ENCODE data around the gene ENHO. TPM values are rescaled to one million over a fixed set of nuclear protein-coding genes. Genes with fewer than 3 reads are reported as not detected.

The ENHO gene
- polyA plus RNA-seq (2013, experiment 1 of 2): 2.7 TPM
- polyA plus RNA-seq (2013, experiment 2 of 2): 2.1 TPM

GRCh38 chr9:34522971-34523797 is at the start of gene ENHO:
Gene ENHO, minus strand, starts transcription at chr9:34522990. Its CDS starts 1,295 bp downstream, at chr9:34521695.
- H3K4me3 ChIP-seq (ENCODE audit: extremely low read depth, insufficient read depth, low read length, poor library complexity, severe bottlenecking): peak within 1 kb of the TSS; percentile 47
- no peak within 1 kb of the TSS for H3K27ac ChIP-seq (ENCODE audit: low read depth, low read length, severe bottlenecking)
- WGBS, 2 experiments (ENCODE audit: insufficient coverage in 2 of 2): 11 to 13% methylated on average over 34 to 37 of the region's 63 CpGs
- peaks cover 5% of the 10 kb centered on the region for H3K4me1 ChIP-seq (ENCODE audit: control insufficient read depth, insufficient read depth, low read length, poor library complexity, severe bottlenecking)
- no peaks in the 10 kb centered on the region for H3K36me3 ChIP-seq (ENCODE audit: control insufficient read depth, insufficient read depth, low read length)
- no peaks in the 10 kb centered on the region for H3K9me3 ChIP-seq (ENCODE audit: control insufficient read depth, low read length)

- Histone ChIP-seq H3K9me3 (ENCODE audit: control insufficient read depth, low read length) (no peaks in the 10 kb centered on the region), H3K4me3 (ENCODE audit: extremely low read depth, insufficient read depth, low read length, poor library complexity, severe bottlenecking) (no peak overlapping the region), H3K27ac (ENCODE audit: low read depth, low read length, severe bottlenecking) (no peak overlapping the region), H3K36me3 (ENCODE audit: control insufficient read depth, insufficient read depth, low read length) (peaks cover 3% of the 10 kb centered on the region), H3K4me1 (ENCODE audit: control insufficient read depth, insufficient read depth, low read length, poor library complexity, severe bottlenecking) (peaks cover 36% of the 10 kb centered on the region)
Observed at GRCh38 chr9:34572092-34572491, 49.3 kb upstream of the ENHO start.

GRCh38 chr9:34571481-34571810 is 48.7 kb upstream of the ENHO start:
- H3K4me1 ChIP-seq (ENCODE audit: control insufficient read depth, insufficient read depth, low read length, poor library complexity, severe bottlenecking): peaks cover 30% of the 10 kb centered on the region
- no peak overlapping the region for H3K4me3 ChIP-seq (ENCODE audit: extremely low read depth, insufficient read depth, low read length, poor library complexity, severe bottlenecking)
- H3K9me3 ChIP-seq (ENCODE audit: control insufficient read depth, low read length): no peaks in the 10 kb centered on the region
- no peak overlapping the region for H3K27ac ChIP-seq (ENCODE audit: low read depth, low read length, severe bottlenecking)
- WGBS, 2 experiments (ENCODE audit: insufficient coverage in 2 of 2): 92 to 93% methylated on average over 3 to 11 of the region's 12 CpGs
- H3K36me3 ChIP-seq (ENCODE audit: control insufficient read depth, insufficient read depth, low read length): peaks cover 3% of the 10 kb centered on the region

GRCh38 chr9:34570809-34571480 is 48.2 kb upstream of the ENHO start:
- no peaks in the 10 kb centered on the region for H3K9me3 ChIP-seq (ENCODE audit: control insufficient read depth, low read length)
- H3K4me1 ChIP-seq (ENCODE audit: control insufficient read depth, insufficient read depth, low read length, poor library complexity, severe bottlenecking): peaks cover 25% of the 10 kb centered on the region
- WGBS, 2 experiments (ENCODE audit: insufficient coverage in 2 of 2): 78 to 83% methylated on average over 4 to 6 of the region's 7 CpGs
- H3K4me3 ChIP-seq (ENCODE audit: extremely low read depth, insufficient read depth, low read length, poor library complexity, severe bottlenecking): no peak overlapping the region
- H3K27ac ChIP-seq (ENCODE audit: low read depth, low read length, severe bottlenecking): peak overlapping the region; percentile 23
- peaks cover 3% of the 10 kb centered on the region for H3K36me3 ChIP-seq (ENCODE audit: control insufficient read depth, insufficient read depth, low read length)

DNA sequence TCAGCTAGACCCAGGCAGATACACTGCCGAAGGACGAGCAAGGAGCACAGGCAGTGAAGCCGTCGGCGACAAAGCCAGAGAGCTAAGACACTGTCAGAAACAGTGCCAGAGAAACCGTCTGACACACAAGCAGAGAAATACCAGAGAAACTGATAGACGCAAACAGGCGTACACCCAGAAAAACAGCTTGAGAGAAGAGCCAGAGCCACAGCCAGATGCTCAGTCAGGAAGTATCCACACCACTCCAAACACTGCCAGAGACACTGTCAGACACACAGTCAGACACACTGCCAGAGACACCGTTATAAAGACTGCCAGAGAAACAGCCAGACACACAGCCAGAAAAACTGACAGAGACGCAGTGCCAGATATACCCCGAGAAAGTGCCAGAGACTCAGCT is 47.6 kb upstream of the ENHO start:
- no peaks in the 10 kb centered on the region for H3K9me3 ChIP-seq (ENCODE audit: control insufficient read depth, low read length)
- 85 to 90% methylated on average over 10 of the region's 11 CpGs for WGBS, 2 experiments (ENCODE audit: insufficient coverage in 2 of 2)
- peaks cover 23% of the 10 kb centered on the region for H3K4me1 ChIP-seq (ENCODE audit: control insufficient read depth, insufficient read depth, low read length, poor library complexity, severe bottlenecking)
- peak overlapping the region; percentile 23 for H3K27ac ChIP-seq (ENCODE audit: low read depth, low read length, severe bottlenecking)
- H3K4me3 ChIP-seq (ENCODE audit: extremely low read depth, insufficient read depth, low read length, poor library complexity, severe bottlenecking): no peak overlapping the region
- H3K36me3 ChIP-seq (ENCODE audit: control insufficient read depth, insufficient read depth, low read length): peaks cover 3% of the 10 kb centered on the region

DNA sequence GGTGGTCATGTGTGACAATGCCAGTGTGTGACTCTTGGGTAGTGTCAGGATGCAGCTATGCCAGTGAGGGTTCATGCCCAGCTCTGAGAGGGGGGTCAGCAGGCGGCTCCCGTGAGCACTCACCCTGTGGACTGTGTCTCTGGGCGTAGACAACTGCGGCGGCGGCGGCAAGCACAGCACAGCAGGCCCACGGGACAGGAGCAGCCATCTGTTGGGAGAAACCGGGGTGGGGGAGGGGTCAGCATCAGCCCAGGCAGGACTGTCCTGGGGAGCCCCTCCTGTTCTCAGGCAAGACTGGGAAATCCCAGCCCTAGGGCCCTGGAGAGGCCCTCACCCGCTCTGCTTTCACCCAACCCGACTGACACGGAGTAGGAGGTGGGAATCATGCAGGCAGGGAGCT is 46.0 kb upstream of the ENHO start:
- peaks cover 11% of the 10 kb centered on the region for H3K36me3 ChIP-seq (ENCODE audit: control insufficient read depth, insufficient read depth, low read length)
- no peak overlapping the region for H3K27ac ChIP-seq (ENCODE audit: low read depth, low read length, severe bottlenecking)
- no peaks in the 10 kb centered on the region for H3K9me3 ChIP-seq (ENCODE audit: control insufficient read depth, low read length)
- H3K4me1 ChIP-seq (ENCODE audit: control insufficient read depth, insufficient read depth, low read length, poor library complexity, severe bottlenecking): peaks cover 15% of the 10 kb centered on the region
- 71 to 77% methylated on average over 9 to 12 of the region's 12 CpGs for WGBS, 2 experiments (ENCODE audit: insufficient coverage in 2 of 2)
- H3K4me3 ChIP-seq (ENCODE audit: extremely low read depth, insufficient read depth, low read length, poor library complexity, severe bottlenecking): no peak overlapping the region

DNA sequence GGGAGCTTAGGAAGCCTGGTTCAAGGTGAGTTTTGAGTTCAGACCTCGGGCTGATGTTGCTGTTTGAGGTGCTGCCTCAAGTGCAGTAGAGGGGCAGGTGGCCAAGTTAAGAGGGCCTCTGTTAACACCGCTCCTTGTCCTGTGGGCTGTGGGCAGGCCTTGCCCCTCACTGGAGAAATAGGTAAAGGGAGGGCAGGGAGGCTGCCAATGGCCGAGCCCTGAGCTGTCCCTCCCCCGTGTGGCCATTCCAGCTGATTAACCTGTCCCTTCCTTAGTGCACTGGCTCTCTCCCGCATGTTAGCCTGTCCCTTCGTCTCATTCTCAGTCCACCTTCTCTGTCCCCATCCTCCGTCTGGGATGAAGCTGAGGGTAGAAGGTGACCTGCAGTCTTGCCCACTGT is 45.3 kb upstream of the ENHO start:
- Histone ChIP-seq H3K4me3 (ENCODE audit: extremely low read depth, insufficient read depth, low read length, poor library complexity, severe bottlenecking) (no peak overlapping the region), H3K36me3 (ENCODE audit: control insufficient read depth, insufficient read depth, low read length) (peaks cover 9% of the 10 kb centered on the region), H3K9me3 (ENCODE audit: control insufficient read depth, low read length) (no peaks in the 10 kb centered on the region), H3K4me1 (ENCODE audit: control insufficient read depth, insufficient read depth, low read length, poor library complexity, severe bottlenecking) (peaks cover 9% of the 10 kb centered on the region), H3K27ac (ENCODE audit: low read depth, low read length, severe bottlenecking) (no peak overlapping the region)
- WGBS, 2 experiments (ENCODE audit: insufficient coverage in 2 of 2): 88 to 91% methylated on average over 4 to 6 of the region's 7 CpGs

DNA sequence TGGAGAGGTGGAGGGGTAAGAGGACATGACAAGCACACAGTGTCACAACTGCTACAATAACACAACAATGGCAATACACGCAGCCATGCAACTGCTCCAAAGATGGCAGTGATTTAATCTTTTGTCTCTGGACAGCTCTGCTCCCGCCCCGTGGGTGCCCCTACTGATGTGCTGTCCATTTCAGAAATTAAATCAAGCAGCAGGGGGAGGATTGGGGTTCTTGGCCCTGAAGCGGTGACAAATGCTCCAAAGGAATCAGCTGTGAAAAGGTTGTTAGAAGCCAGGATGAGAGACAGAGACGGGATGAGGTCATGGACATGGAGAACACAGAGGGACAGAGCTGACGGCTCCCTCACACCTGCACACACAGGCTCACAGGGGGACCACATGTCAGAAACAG is 44.2 kb upstream of the ENHO start:
- Histone ChIP-seq H3K9me3 (ENCODE audit: control insufficient read depth, low read length) (no peaks in the 10 kb centered on the region), H3K27ac (ENCODE audit: low read depth, low read length, severe bottlenecking) (no peak overlapping the region), H3K4me1 (ENCODE audit: control insufficient read depth, insufficient read depth, low read length, poor library complexity, severe bottlenecking) (peaks cover 6% of the 10 kb centered on the region), H3K36me3 (ENCODE audit: control insufficient read depth, insufficient read depth, low read length) (peaks cover 14% of the 10 kb centered on the region), H3K4me3 (ENCODE audit: extremely low read depth, insufficient read depth, low read length, poor library complexity, severe bottlenecking) (no peak overlapping the region)
- WGBS, 2 experiments (ENCODE audit: insufficient coverage in 2 of 2): 93 to 97% methylated on average over 4 to 5 of the region's 6 CpGs

DNA sequence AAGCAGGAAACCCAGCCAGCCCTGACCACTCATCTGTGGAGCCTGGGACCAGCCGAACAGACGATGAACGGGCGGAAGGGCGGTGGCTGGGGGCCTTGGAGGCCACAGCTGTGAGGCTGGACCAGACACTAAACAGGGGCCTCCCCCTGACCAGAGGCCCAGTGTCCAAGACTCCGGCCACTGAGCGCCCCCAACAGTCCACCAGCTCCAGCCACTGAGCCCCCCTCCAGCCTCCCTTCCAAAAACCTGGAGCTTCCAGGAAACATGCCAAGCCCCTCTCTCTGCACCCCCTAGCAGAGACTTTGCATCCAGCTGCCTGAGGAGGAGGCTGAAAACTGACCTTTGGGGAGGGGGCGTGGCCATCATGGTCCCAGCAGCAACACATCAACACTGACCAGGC is 43.5 kb upstream of the ENHO start:
- Histone ChIP-seq H3K27ac (ENCODE audit: low read depth, low read length, severe bottlenecking) (no peak overlapping the region), H3K4me3 (ENCODE audit: extremely low read depth, insufficient read depth, low read length, poor library complexity, severe bottlenecking) (no peak overlapping the region), H3K4me1 (ENCODE audit: control insufficient read depth, insufficient read depth, low read length, poor library complexity, severe bottlenecking) (peaks cover 6% of the 10 kb centered on the region), H3K9me3 (ENCODE audit: control insufficient read depth, low read length) (no peaks in the 10 kb centered on the region), H3K36me3 (ENCODE audit: control insufficient read depth, insufficient read depth, low read length) (peaks cover 14% of the 10 kb centered on the region)
- WGBS, 2 experiments (ENCODE audit: insufficient coverage in 2 of 2): 90 to 100% methylated on average over 1 to 7 of the region's 8 CpGs

GRCh38 chr9:34565856-34566255 is 43.1 kb upstream of the ENHO start:
- WGBS, 2 experiments (ENCODE audit: insufficient coverage in 2 of 2): 68 to 71% methylated on average over 3 to 4 of the region's 8 CpGs
- no peak overlapping the region for H3K27ac ChIP-seq (ENCODE audit: low read depth, low read length, severe bottlenecking)
- no peak overlapping the region for H3K4me3 ChIP-seq (ENCODE audit: extremely low read depth, insufficient read depth, low read length, poor library complexity, severe bottlenecking)
- H3K4me1 ChIP-seq (ENCODE audit: control insufficient read depth, insufficient read depth, low read length, poor library complexity, severe bottlenecking): peaks cover 9% of the 10 kb centered on the region
- no peaks in the 10 kb centered on the region for H3K9me3 ChIP-seq (ENCODE audit: control insufficient read depth, low read length)
- H3K36me3 ChIP-seq (ENCODE audit: control insufficient read depth, insufficient read depth, low read length): peaks cover 14% of the 10 kb centered on the region

DNA sequence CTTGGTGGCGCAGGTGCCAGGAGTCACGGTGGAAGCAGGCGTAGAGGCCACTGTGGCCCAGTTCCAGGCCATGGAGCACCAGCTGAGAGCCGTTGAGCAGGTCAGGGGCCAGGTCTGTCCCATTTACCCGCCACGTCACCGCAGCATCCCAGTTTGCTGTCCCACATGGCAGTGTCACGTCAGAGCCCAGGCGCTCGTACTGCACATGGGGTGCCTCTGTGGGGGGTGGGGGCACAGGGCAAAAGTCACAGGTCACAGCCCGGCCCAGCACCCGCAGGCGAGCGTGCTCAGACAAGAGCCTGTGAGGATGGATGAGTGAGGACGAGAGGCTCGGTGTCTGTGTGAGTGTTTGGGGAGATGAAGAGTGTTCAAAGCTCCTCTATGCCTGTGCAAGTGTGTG is 41.8 kb upstream of the ENHO start:
- H3K36me3 ChIP-seq (ENCODE audit: control insufficient read depth, insufficient read depth, low read length): peaks cover 14% of the 10 kb centered on the region
- H3K9me3 ChIP-seq (ENCODE audit: control insufficient read depth, low read length): no peaks in the 10 kb centered on the region
- peaks cover 20% of the 10 kb centered on the region for H3K4me1 ChIP-seq (ENCODE audit: control insufficient read depth, insufficient read depth, low read length, poor library complexity, severe bottlenecking)
- no peak overlapping the region for H3K4me3 ChIP-seq (ENCODE audit: extremely low read depth, insufficient read depth, low read length, poor library complexity, severe bottlenecking)
- 96% methylated on average over 13 to 16 of the region's 16 CpGs for WGBS, 2 experiments (ENCODE audit: insufficient coverage in 2 of 2)
- H3K27ac ChIP-seq (ENCODE audit: low read depth, low read length, severe bottlenecking): no peak overlapping the region

Data from mesodermal cell (in vitro differentiated cells).